Measurements from ENCODE around the gene ICE1. TPM values are rescaled to one million over a fixed set of nuclear protein-coding genes. Genes with fewer than 3 reads are reported as not detected.
"Not testable (repeated sequence)": the region's sequence is repeated elsewhere in the genome, so short reads cannot be mapped to it uniquely, and the experiment has no call there.

The ICE1 gene
- total RNA-seq, 4 donors from 2014 or later: 8.1 to 27.1 (median 17.5) TPM

DNA sequence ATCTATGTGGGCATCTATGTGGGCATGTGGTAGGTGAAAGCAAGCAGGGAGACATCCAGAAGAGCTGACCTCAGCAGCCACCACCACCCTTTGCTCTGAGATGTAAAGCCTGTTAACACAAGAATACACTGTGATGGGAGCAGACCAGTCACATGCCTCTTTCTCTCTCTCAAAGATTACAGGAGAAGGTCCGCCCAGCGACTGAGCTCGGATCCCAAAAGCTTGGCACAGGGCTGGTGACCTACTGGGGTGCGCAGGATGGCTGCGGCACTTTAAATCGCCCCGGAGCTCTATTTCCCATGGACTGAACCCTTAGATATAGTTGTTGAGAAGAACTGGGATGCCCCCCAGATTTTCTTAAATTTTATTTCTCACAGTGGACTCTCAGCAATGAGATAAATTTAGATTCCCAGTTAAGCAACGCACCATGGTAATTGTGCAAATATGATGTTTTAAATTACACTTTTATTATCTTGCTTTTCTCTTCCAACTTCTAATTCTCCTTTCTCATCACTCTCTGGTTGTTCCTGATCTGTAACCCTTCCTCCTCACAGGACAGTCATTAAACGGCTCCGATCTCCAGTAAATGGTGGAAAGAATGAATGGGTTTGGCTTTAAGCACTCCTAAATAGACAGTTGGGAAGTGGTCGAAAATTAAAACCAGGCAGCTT is 37.7 kb upstream of the ICE1 start:
- H3K27me3 ChIP-seq: no peaks in the 10 kb centered on the region
- no peak for TF ChIP-seq POLR2A (IDR thresholded peaks at IDR 0.05)
- TF ChIP-seq, protein P1, sequence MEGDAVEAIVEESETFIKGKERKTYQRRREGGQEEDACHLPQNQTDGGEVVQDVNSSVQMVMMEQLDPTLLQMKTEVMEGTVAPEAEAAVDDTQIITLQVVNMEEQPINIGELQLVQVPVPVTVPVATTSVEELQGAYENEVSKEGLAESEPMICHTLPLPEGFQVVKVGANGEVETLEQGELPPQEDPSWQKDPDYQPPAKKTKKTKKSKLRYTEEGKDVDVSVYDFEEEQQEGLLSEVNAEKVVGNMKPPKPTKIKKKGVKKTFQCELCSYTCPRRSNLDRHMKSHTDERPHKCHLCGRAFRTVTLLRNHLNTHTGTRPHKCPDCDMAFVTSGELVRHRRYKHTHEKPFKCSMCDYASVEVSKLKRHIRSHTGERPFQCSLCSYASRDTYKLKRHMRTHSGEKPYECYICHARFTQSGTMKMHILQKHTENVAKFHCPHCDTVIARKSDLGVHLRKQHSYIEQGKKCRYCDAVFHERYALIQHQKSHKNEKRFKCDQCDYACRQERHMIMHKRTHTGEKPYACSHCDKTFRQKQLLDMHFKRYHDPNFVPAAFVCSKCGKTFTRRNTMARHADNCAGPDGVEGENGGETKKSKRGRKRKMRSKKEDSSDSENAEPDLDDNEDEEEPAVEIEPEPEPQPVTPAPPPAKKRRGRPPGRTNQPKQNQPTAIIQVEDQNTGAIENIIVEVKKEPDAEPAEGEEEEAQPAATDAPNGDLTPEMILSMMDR (IDR thresholded peaks at IDR 0.05): no peak
- H3K4me1 ChIP-seq: no peaks in the 10 kb centered on the region
- H3K27ac ChIP-seq: no peak overlapping the region
- no peak overlapping the region for H3K4me3 ChIP-seq
- H3K36me3 ChIP-seq: no peaks in the 10 kb centered on the region
- H3K9me3 ChIP-seq: no peaks in the 10 kb centered on the region
- DNase-seq: no peak
- 85 to 86% methylated on average over 8 to 11 of the region's 11 CpGs for WGBS, 2 donors
- intact Hi-C loops (cut with DNase I): no loop called here

DNA sequence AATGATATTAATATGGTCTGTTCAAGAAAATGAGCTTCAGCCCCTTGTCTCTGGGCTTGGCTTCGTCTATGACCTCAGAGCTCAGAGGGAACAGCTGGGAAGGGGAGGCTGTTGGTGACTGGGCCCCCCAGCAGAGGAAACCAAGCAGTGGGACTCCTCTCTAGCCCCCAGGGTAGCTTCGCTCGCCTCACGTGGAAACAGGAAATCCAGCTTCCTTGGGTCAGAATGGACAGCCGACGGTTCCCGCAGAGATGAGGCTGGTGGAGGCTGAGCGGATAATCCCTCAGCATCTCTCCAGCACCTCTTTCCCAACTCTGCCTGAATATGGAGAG is 37.2 kb upstream of the ICE1 start:
- H3K27ac ChIP-seq: no peak overlapping the region
- 71 to 79% methylated on average over 7 to 8 of the region's 8 CpGs for WGBS, 2 donors
- no peaks in the 10 kb centered on the region for H3K36me3 ChIP-seq
- H3K4me3 ChIP-seq: no peak overlapping the region
- TF ChIP-seq, protein P1 (IDR thresholded peaks at IDR 0.05): no peak
- no peak for TF ChIP-seq POLR2A (IDR thresholded peaks at IDR 0.05)
- H3K4me1 ChIP-seq: no peaks in the 10 kb centered on the region
- H3K9me3 ChIP-seq: no peaks in the 10 kb centered on the region
- DNase-seq: no peak
- no peaks in the 10 kb centered on the region for H3K27me3 ChIP-seq
- intact Hi-C loops (cut with DNase I): no loop called here

DNA sequence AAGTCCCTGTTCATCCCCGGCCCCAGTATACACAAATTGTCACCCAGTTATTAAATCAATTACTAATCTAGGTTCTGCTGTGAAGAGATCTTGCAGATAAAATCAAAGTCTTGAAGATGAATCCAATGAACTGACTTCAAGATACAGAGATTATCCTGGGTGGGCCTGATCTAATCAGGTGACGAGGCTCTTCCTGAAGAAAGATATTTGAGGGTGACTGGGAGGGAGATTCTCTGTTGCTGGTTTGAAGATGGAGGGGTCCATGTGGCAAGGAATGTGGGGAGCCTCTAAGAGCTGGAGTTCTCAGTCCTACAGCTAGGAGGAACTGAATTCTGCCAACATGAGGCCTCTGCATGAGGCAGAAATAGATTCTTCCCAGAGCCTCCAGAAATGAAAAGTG is 36.1 kb upstream of the ICE1 start:
- Histone ChIP-seq H3K27ac (no peak overlapping the region), H3K36me3 (no peaks in the 10 kb centered on the region), H3K4me1 (no peaks in the 10 kb centered on the region), H3K27me3 (no peaks in the 10 kb centered on the region), H3K9me3 (no peaks in the 10 kb centered on the region), H3K4me3 (no peak overlapping the region)
- intact Hi-C loops (cut with DNase I): no loop called here
- WGBS, 2 donors: 86 to 89% methylated on average over 2 of the region's 2 CpGs
- no peak for DNase-seq
- TF ChIP-seq, protein P1 (IDR thresholded peaks at IDR 0.05): no peak
- no peak for TF ChIP-seq POLR2A (IDR thresholded peaks at IDR 0.05)

DNA sequence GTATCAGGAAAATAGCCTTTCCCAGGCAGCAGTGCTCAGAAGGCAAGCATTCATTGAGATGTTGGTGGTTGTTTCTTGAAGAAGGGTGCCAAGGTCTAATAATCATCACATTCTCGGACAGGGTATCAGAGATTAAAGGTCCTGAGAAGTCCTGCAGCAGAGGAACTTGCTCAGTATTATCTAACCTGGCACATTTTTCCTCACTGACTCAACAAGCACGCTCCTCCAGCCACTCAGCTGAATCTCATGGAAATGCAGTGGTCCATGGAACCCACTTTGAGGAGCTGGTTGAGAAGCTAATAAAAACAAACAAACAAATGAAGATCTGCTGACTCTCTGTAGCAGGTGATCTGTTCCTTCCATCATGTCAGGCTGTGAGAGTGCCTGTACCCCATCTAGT is 35.3 kb upstream of the ICE1 start:
- H3K27ac ChIP-seq: no peak overlapping the region
- 75 to 90% methylated on average over 2 of the region's 2 CpGs for WGBS, 2 donors
- intact Hi-C loops (cut with DNase I): no loop called here

DNA sequence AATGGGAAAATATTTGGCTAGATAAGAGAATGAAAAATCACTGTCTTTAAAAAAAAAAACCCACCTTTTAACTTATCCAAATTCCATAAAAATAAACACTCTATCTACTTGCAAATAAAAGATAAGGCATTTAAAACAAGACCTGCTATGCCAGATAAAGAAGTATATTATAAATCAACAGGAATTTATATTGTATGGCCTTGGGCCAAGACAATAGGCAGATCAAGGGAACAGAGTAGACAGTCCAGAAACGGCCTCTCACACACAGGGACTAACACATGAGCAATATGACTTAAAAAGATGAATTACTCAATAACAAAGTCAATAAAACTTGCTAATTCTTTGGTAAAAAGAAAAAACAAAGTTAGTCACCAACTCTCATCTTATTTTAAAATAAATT is 34.7 kb upstream of the ICE1 start:
- intact Hi-C loops (cut with DNase I): no loop called here
- Histone ChIP-seq H3K4me1 (no peaks in the 10 kb centered on the region), H3K36me3 (no peaks in the 10 kb centered on the region), H3K27ac (no peak overlapping the region), H3K9me3 (no peaks in the 10 kb centered on the region), H3K4me3 (no peak overlapping the region), H3K27me3 (no peaks in the 10 kb centered on the region)
- WGBS, 2 donors: 26 to 35% methylated on average over 1 of the region's 1 CpG
- no peak for DNase-seq
- no peak for TF ChIP-seq POLR2A (IDR thresholded peaks at IDR 0.05)
- TF ChIP-seq, protein P1 (IDR thresholded peaks at IDR 0.05): no peak

More for the DNA sequence above, 35.3 kb upstream of the ICE1 start:
- no peaks in the 10 kb centered on the region for H3K4me1 ChIP-seq
- H3K36me3 ChIP-seq: no peaks in the 10 kb centered on the region
- no peak for DNase-seq
- no peaks in the 10 kb centered on the region for H3K9me3 ChIP-seq
- TF ChIP-seq, protein P1 (IDR thresholded peaks at IDR 0.05): no peak
- TF ChIP-seq POLR2A (IDR thresholded peaks at IDR 0.05): no peak
- no peak overlapping the region for H3K4me3 ChIP-seq
- H3K27me3 ChIP-seq: no peaks in the 10 kb centered on the region

DNA sequence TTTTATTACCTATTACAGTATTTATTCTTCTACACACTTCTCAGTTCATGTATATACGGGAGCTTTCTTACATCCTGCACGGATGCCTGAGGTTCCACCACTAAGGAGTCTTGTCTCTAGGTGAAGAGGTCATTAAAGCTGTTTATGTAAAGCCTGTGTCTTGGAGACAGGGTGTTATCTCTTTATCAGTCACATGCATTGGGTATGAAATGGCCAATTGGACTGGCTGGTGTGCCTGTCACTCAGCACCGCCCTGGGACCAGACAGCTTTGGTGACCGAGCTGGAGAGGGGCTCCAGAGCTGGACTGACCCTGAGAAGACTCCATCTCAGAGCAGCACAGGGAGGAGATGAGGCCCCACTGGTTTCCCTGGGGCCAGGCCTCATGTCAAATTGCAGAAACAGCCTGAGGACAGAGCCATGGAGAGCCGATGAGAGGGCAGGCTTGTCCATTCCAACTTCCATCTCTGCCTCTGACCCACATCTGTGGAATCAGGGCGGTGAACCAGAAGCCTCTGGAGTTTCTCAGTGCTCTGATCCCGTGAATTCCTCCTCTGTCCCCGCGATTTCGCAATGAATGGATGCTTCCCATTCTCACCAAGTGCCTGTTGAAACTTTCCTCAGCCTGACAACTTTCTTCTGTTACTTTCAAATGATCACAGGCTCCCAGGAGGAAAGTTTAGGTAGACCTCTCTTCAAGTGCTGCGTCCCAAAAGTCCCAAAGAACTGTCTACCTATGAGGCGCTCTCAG is 32.2 kb upstream of the ICE1 start:
- intact Hi-C loops (cut with DNase I); H3K4me3 ChIP-seq; H3K27ac ChIP-seq; H3K4me1 ChIP-seq; DNase-seq; H3K9me3 ChIP-seq; H3K27me3 ChIP-seq; H3K36me3 ChIP-seq: not testable (repeated sequence)
- 76 to 83% methylated on average over 4 to 5 of the region's 12 CpGs for WGBS, 2 donors

DNA sequence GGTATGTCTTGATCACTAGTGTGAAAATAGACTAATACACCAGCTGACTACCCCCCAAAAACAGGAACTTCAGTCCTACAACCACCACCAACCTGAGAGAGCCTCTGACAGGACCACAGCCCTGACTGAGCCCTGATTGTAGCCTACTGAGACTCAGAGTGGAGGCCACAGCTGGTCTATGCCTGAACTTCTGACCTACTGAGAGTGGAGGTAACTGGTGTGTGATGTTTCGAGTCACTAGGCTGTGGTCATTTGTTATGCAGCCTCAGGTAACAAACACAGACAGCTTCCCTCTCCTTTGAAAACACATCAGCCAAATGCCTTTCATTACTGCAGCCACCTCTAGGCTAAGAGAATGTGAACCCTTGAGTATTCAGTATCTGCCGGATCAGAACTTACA is 30.0 kb upstream of the ICE1 start:
- H3K27ac ChIP-seq; H3K27me3 ChIP-seq; H3K4me1 ChIP-seq; H3K4me3 ChIP-seq; DNase-seq; H3K36me3 ChIP-seq; H3K9me3 ChIP-seq; intact Hi-C loops (cut with DNase I): not testable (repeated sequence)
- WGBS, 2 donors: 75 to 92% methylated on average over 1 to 2 of the region's 2 CpGs

All from esophagus squamous epithelium (tissue), 5 donors.